ENCODE measurements around the gene FRMPD4. TPM values are rescaled to one million over a fixed set of nuclear protein-coding genes. Genes with fewer than 3 reads are reported as not detected.

FRMPD4 gene
- total and polyA plus RNA-seq, 12 donors, result 0.03 to 4.1 (median 2.0) TPM

DNA sequence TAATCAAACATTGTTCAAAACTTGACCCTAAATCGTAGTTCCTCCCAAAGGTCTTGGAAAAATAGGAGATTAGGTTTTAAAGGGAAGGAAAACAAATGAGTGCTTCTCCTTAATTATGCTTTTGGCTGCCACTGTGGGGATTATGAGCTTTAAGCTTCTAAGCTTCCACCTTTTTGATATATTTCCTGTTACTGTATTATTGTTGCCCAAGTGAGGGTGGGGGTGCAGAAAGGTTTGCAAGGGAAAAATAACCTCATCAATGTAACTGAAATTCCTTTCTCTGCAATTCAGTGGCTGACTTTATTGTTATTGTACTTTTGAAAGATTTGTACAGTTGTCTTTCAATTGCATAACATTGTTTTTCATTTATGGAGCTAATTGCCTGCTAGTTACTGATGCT is 285.1 kb downstream of the FRMPD4 start:
- H3K4me1 ChIP-seq, result no peaks in the 10 kb centered on the region
- no peaks in the 10 kb centered on the region for H3K27me3 ChIP-seq
- ATAC-seq (no peak), DNase-seq (no peak)
- H3K36me3 ChIP-seq, result no peaks in the 10 kb centered on the region
- intact Hi-C loops (cut with DNase I), result no loop called here
- WGBS, 2 donors, result 45 to 64% methylated on average over 1 of the region's 1 CpG
- H3K27ac ChIP-seq, result no peak overlapping the region
- TF ChIP-seq, protein P1, sequence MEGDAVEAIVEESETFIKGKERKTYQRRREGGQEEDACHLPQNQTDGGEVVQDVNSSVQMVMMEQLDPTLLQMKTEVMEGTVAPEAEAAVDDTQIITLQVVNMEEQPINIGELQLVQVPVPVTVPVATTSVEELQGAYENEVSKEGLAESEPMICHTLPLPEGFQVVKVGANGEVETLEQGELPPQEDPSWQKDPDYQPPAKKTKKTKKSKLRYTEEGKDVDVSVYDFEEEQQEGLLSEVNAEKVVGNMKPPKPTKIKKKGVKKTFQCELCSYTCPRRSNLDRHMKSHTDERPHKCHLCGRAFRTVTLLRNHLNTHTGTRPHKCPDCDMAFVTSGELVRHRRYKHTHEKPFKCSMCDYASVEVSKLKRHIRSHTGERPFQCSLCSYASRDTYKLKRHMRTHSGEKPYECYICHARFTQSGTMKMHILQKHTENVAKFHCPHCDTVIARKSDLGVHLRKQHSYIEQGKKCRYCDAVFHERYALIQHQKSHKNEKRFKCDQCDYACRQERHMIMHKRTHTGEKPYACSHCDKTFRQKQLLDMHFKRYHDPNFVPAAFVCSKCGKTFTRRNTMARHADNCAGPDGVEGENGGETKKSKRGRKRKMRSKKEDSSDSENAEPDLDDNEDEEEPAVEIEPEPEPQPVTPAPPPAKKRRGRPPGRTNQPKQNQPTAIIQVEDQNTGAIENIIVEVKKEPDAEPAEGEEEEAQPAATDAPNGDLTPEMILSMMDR (IDR thresholded peaks at IDR 0.05), result no peak
- H3K9me3 ChIP-seq, result no peaks in the 10 kb centered on the region
- no peak overlapping the region for H3K4me3 ChIP-seq

DNA sequence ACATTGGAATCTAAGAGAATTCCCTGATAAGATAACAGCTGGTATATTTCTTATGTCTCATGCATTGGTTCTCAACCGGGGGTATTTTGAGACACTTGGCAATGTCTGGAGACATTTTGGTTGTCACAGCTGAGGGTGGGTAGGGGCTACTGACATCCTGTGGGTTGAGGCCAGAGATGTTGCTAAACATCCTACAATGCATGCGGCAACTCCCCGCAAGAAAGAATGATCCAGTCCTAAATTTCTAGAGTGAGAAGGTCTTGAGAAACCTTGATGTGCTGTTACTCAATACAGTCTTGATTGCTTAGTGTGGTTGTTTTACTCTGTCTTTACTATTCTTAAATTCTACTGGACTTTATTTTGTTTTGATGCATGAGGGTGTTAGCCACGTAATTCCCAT is 287.2 kb downstream of the FRMPD4 start:
- intact Hi-C loops (cut with DNase I), result no loop called here
- TF ChIP-seq, protein P1 (IDR thresholded peaks at IDR 0.05), result no peak
- ATAC-seq (no peak), DNase-seq (no peak)
- H3K9me3 ChIP-seq, result no peaks in the 10 kb centered on the region
- H3K4me3 ChIP-seq, result no peak overlapping the region
- H3K36me3 ChIP-seq, result no peaks in the 10 kb centered on the region
- no peaks in the 10 kb centered on the region for H3K27me3 ChIP-seq
- no peaks in the 10 kb centered on the region for H3K4me1 ChIP-seq
- H3K27ac ChIP-seq, result no peak overlapping the region
- 77 to 82% methylated on average over 4 of the region's 4 CpGs for WGBS, 2 donors

DNA sequence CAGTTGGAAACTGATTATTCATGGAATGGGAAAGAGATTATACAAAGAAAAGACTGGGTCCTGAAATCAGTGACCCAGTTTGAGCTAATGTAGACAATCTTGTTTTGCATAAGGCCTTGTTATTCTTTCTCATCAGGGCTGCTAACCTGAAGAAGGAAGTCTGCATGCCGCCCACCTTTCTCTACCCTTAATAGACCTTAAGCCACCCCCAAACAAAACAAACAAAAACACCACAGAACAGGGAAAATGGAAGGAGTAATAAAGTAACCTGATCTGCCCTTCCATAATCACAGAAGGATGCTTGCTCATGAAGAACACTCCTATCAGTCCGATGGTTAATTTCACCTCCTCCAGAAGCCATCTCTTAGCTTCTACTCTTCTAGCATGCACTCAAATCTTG is 288.1 kb downstream of the FRMPD4 start:
- H3K4me3 ChIP-seq, result no peak overlapping the region
- 98 to 100% methylated on average over 2 of the region's 2 CpGs for WGBS, 2 donors
- no peaks in the 10 kb centered on the region for H3K27me3 ChIP-seq
- DNase-seq, result no peak
- no peak for ATAC-seq
- intact Hi-C loops (cut with DNase I), result no loop called here
- H3K27ac ChIP-seq, result no peak overlapping the region
- TF ChIP-seq, protein P1 (IDR thresholded peaks at IDR 0.05), result no peak
- H3K36me3 ChIP-seq, result no peaks in the 10 kb centered on the region
- H3K4me1 ChIP-seq, result no peaks in the 10 kb centered on the region
- H3K9me3 ChIP-seq, result no peaks in the 10 kb centered on the region

DNA sequence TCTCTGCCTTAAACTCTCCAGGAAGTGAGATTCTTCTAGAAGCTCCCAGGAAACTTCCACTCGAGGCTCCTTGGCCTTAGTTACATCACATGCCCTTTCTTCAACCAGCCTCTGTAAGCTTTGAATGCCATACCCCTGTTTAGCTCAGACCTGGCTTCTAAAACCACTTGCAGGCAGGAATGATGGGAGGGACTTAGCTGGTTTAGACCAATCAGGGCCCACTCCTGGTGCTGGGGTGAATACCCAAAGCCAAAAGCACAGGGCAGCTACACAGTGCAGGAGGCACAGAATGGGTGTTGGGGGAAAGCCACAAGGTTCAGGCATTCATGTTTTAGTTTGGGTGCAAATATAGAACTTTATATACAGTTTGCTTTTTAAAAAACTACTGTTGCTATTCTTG is 296.2 kb downstream of the FRMPD4 start:
- no peak overlapping the region for H3K27ac ChIP-seq
- intact Hi-C loops (cut with DNase I), result no loop called here
- peaks cover 0 to 18% (median 0%) of the 10 kb centered on the region in 7 donors for H3K27me3 ChIP-seq
- no peak overlapping the region for H3K4me3 ChIP-seq
- no peak for ATAC-seq
- H3K9me3 ChIP-seq, result no peaks in the 10 kb centered on the region
- H3K4me1 ChIP-seq, result no peaks in the 10 kb centered on the region
- TF ChIP-seq, protein P1 (IDR thresholded peaks at IDR 0.05), result no peak
- H3K36me3 ChIP-seq, result no peaks in the 10 kb centered on the region
- no peak for DNase-seq
- WGBS, 2 donors, result 29 to 50% methylated on average over 1 of the region's 1 CpG
